ENCODE measurements around the gene SFXN1. TPM values are rescaled to one million over a fixed set of nuclear protein-coding genes. Genes with fewer than 3 reads are reported as not detected.

The SFXN1 gene
- total and polyA plus RNA-seq, 9 of the 15 experiments (the other 6 are each of a cell fraction or from before 2014, with no cell fraction given) = 31.8 to 261 (median 113) TPM

DNA sequence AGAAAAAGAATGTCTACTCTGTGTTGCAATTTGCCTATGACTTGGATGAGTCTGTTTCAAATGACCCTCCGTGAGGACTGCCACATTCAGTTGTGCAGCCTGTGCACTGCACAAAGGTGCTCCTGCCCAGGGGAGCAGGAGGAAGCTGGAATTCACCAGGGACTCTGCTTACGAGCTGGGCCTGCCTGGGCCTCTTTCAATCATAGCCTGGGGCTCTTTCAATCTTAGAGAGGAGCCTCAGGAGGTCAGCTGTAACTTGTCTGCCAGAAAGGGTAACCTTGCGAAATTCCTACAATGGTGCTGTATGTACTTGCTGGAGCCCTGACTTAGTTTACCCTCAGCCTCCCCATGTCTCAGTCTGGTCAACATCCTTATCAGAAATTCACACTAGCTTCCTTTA, 8.4 kb upstream of the SFXN1 start:
- in situ Hi-C loops (cut with MboI) (no loop called here), intact Hi-C loops (cut with micrococcal nuclease) (no loop called here)
- no peaks in the 10 kb centered on the region for H4K20me1 ChIP-seq (replicated peaks; ENCODE audit: control insufficient read depth, insufficient read depth, low read length)
- no peaks in the 10 kb centered on the region for H3K9me3 ChIP-seq (replicated peaks; ENCODE audit: control insufficient read depth, insufficient read depth, low read depth, low read length)
- no peak overlapping the region for H2AFZ ChIP-seq (ENCODE audit: low read depth, low read length)
- FAIRE-seq = no peak
- ChIA-PET CTCF (ENCODE audit: low intra/inter-chr PET ratio) (no interaction called here), POLR2A (interaction anchor here (0.5 kb wide), 1 partner anchor 1843 kb away, joined by 3 read pairs; no protein-coding TSS in a partner anchor)
- H3K4me3 ChIP-seq = no peak overlapping the region
- ATAC-seq = no peak
- H3K79me2 ChIP-seq (ENCODE audit: control insufficient read depth, insufficient read depth, low read length) = no peaks in the 10 kb centered on the region
- DNase-seq (ENCODE audit: extremely low read depth in 1 of 4, low spot score in 3 of 4) = no peak
- no peaks in the 10 kb centered on the region for H3K9me1 ChIP-seq (ENCODE audit: control insufficient read depth, insufficient read depth, low read length)
- no peak for TF ChIP-seq DACH1 (IDR thresholded peaks at IDR 0.05; ENCODE audit: partially characterized antibody)
- TF ChIP-seq, protein P1, sequence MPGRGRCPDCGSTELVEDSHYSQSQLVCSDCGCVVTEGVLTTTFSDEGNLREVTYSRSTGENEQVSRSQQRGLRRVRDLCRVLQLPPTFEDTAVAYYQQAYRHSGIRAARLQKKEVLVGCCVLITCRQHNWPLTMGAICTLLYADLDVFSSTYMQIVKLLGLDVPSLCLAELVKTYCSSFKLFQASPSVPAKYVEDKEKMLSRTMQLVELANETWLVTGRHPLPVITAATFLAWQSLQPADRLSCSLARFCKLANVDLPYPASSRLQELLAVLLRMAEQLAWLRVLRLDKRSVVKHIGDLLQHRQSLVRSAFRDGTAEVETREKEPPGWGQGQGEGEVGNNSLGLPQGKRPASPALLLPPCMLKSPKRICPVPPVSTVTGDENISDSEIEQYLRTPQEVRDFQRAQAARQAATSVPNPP (IDR thresholded peaks at IDR 0.05; ENCODE audit: borderline replicate concordance, insufficient read depth, insufficient read length) = no peak
- no peak for TF ChIP-seq ZNF717 (CRISPR knock-in tag; IDR thresholded peaks at IDR 0.05)
- TF ChIP-seq ZNF778 (CRISPR knock-in tag; IDR thresholded peaks at IDR 0.05) = no peak
- no peak for TF ChIP-seq FOXJ2 (tag; IDR thresholded peaks at IDR 0.05)
- no peak for TF ChIP-seq RBBP5 (IDR thresholded peaks at IDR 0.05; ENCODE audit: borderline replicate concordance, insufficient read depth, low read length, poor library complexity, severe bottlenecking)
- TF ChIP-seq ZNF23 (CRISPR knock-in tag; IDR thresholded peaks at IDR 0.05) = no peak
- TF ChIP-seq FIP1L1 (IDR thresholded peaks at IDR 0.05; ENCODE audit: low read depth, low read length, poor library complexity, severe bottlenecking) = no peak
- TF ChIP-seq DNMT1 (IDR thresholded peaks at IDR 0.05) = no peak
- no peak for TF ChIP-seq ZNF639 (CRISPR knock-in tag; conservative IDR thresholded peaks at IDR 0.05 in 1 of 2, IDR thresholded peaks at IDR 0.05 in 1 of 2)
- no peak for TF ChIP-seq MITF (IDR thresholded peaks at IDR 0.05)
- no peak for TF ChIP-seq ZNF282 (CRISPR knock-in tag; IDR thresholded peaks at IDR 0.05)
- no peak for TF ChIP-seq HINFP (tag; conservative IDR thresholded peaks at IDR 0.05; ENCODE audit: low read depth)
- TF ChIP-seq HDAC6 (IDR thresholded peaks at IDR 0.05; ENCODE audit: low read depth, low read length) = no peak
- TF ChIP-seq PHF20 (IDR thresholded peaks at IDR 0.05; ENCODE audit: partially characterized antibody) = no peak
- TF ChIP-seq CBX1 (IDR thresholded peaks at IDR 0.05; ENCODE audit: low read depth) = no peak
- no peak overlapping the region for H3K27ac ChIP-seq (ENCODE audit: extremely low read depth, low read depth, low read length)
- no peaks in the 10 kb centered on the region for H3K36me3 ChIP-seq (ENCODE audit: control insufficient read depth, insufficient read depth, low read length)
- H3K9ac ChIP-seq (ENCODE audit: insufficient read depth in 1 of 2, low read depth in 2 of 2, low read length in 2 of 2) = no peak overlapping the region
- no TSS peak for BruUV-seq (replicated peaks)
- no peaks in the 10 kb centered on the region for H3K4me1 ChIP-seq (replicated peaks in 1 of 2; ENCODE audit: control insufficient read depth in 2 of 2, insufficient read depth in 2 of 2, low read length in 2 of 2)
- no peak overlapping the region for H3K4me2 ChIP-seq (ENCODE audit: insufficient read depth, low read length)
- 0% methylated on average over 3 of the region's 3 CpGs for whole genome bisulfite sequencing (ENCODE audit: insufficient coverage, low coverage, missing lambda C conversion rate)
- peaks cover 16 to 49% of the 10 kb centered on the region in 2 experiments; a peak in 4 of 5 replicates for H3K27me3 ChIP-seq (ENCODE audit: control insufficient read depth in 2 of 2, insufficient read depth in 2 of 2, low read length in 2 of 2)

Data from K562 (cell line).